Type B pancreatic cell (in vitro differentiated cells): ENCODE measurements around the gene TMEM255B. TPM values are rescaled to one million over a fixed set of nuclear protein-coding genes. Genes with fewer than 3 reads are reported as not detected.
A peak's percentile ranks its signal among the peaks of the same experiment; 100 is the strongest.

ENCODE experiments used
- DNase-seq: peaks from one replicate; pipeline ENCODE4 v3.0.0; 2021; ENCODE audit warnings: mixed read lengths; ENCODE audit not compliant: unreplicated experiment; ENCODE audit errors: extremely low spot score
- H3K27ac Mint-ChIP-seq: 2 replicates; pipeline ENCODE4 v1.8.0; 2021; ENCODE audit warnings: mild to moderate bottlenecking, mixed read lengths
- H3K27me3 Mint-ChIP-seq: 2 replicates; pipeline ENCODE4 v1.8.0; 2021; ENCODE audit warnings: mixed read lengths
- H3K36me3 Mint-ChIP-seq: 2 replicates; pipeline ENCODE4 v1.8.0; 2021; ENCODE audit warnings: mixed read lengths
- H3K4me1 Mint-ChIP-seq: one replicate; pipeline ENCODE4 v1.8.0; 2021; ENCODE audit warnings: mixed read lengths; ENCODE audit not compliant: unreplicated experiment
- H3K4me3 Mint-ChIP-seq: 2 replicates; pipeline ENCODE4 v1.8.0; 2021; ENCODE audit warnings: mild to moderate bottlenecking, mixed read lengths
- H3K9me3 Mint-ChIP-seq: 2 replicates; pipeline ENCODE4 v1.8.0; 2021; ENCODE audit warnings: mixed read lengths
- CTCF ChIP-seq: fragments of 200-600 bp; sonication (generic); conservative IDR thresholded peaks from 2 replicates; pipeline ENCODE4 v1.5.0; 2021; ENCODE audit warnings: antibody characterized with exemption, mild to moderate bottlenecking
- total RNA-seq: library from RNA; stranded (reverse); gene quantifications from 2 replicates; pipeline ENCODE4 v1.2.1, GENCODE V29; 2021; ENCODE audit warnings: low replicate concordance

The TMEM255B gene
- total RNA-seq, 1 donor from 2014 or later: 0.92 TPM

DNA sequence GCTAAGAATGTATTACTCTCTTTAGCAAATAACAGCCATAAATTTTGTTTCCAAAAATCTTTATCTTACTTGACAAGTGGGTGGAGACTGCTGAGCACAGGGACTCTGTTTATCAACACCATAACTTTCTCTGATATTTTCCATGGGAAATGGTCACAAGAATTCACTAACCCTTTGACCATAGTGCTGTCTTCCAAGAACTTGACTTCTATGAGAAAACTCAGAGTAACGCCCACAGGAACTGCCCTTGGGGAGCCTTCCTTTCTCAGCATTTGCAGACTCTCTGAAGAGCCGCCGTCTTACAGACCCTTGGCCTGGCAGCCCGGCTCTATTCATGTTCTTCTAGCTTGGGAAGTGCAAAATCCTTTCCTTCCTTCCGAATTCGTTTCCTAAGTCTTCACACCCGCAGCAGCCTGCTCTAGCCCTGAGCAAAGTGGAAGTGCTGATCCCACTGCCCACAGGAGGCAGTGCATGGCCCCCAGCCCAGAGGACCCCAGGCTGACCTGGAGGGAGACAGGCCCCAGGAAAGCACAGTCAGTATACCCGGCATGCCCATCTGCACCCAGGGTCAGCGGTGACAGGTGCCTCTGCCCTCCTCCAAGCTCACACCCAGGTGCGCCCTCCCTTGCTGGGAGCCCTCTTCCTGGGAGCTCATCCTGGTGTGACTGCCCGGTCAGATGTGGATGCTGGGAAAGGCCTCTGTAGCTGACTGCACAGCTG is 94.7 kb downstream of the TMEM255B start:
- peak; percentile 54 for DNase-seq
- no peak for TF ChIP-seq CTCF
- no peaks in the 10 kb centered on the region for H3K9me3 Mint-ChIP-seq
- peaks cover 7% of the 10 kb centered on the region for H3K36me3 Mint-ChIP-seq
- no peaks in the 10 kb centered on the region for H3K27me3 Mint-ChIP-seq
- H3K4me1 Mint-ChIP-seq: peaks cover 8% of the 10 kb centered on the region
- peak overlapping the region; percentile 58 for H3K27ac Mint-ChIP-seq
- no peak overlapping the region for H3K4me3 Mint-ChIP-seq

- H3K27ac Mint-ChIP-seq: no peak overlapping the region
- H3K4me3 Mint-ChIP-seq: no peak overlapping the region
- peaks cover 14% of the 10 kb centered on the region for H3K36me3 Mint-ChIP-seq
- no peaks in the 10 kb centered on the region for H3K9me3 Mint-ChIP-seq
- peak; percentile 63 for DNase-seq
- H3K27me3 Mint-ChIP-seq: no peaks in the 10 kb centered on the region
- H3K4me1 Mint-ChIP-seq: peaks cover 8% of the 10 kb centered on the region
- no peak for TF ChIP-seq CTCF
These were observed 95.4 kb downstream of the TMEM255B start for GRCh38 chr13:113854238-113855011.

- peaks cover 14% of the 10 kb centered on the region for H3K4me1 Mint-ChIP-seq
- no peak overlapping the region for H3K4me3 Mint-ChIP-seq
- no peaks in the 10 kb centered on the region for H3K9me3 Mint-ChIP-seq
- peaks cover under 1% of the 10 kb centered on the region for H3K27me3 Mint-ChIP-seq
- DNase-seq: peak; percentile 48
- no peak overlapping the region for H3K27ac Mint-ChIP-seq
- peaks cover 15% of the 10 kb centered on the region for H3K36me3 Mint-ChIP-seq
- TF ChIP-seq CTCF: no peak
These were observed 96.2 kb downstream of the TMEM255B start for GRCh38 chr13:113855012-113855921.

DNA sequence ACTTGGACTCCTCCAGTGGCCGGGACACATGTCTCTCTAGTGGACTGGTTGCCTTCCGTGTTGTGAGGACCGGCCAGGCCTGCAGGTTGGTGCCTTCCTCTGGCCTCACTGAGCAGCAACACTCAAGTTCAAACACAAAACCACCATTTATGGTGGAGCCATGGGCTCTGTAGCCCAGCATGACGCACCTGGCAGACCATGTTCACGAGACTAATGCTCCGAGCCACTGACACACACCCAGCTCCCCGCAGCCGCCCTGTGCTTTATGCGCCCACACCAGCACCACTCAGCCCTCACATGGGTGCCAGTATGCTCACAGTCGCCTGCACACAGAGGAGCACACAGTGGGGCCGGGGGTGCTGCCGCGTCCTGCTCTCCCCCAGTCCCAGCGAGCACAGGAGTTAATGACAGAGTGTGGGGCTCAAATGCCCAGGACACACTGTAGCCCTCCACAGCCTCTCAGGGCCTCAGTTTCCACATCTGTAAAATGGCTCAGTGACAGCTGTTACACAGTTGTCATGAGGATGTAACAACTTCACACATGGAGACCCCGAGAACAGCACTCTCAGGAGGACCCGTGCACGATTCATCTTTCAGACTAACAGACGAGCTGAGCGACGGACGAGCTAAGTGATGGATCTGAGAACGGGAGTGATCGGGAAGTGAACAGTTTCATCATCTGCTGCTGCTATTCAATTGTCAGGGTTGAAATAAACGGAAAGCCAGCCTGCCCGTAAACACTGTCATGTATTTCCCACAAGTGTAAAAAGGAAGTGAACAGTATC is 97.1 kb downstream of the TMEM255B start:
- Mint-ChIP-seq H3K27ac (no peak overlapping the region), H3K9me3 (no peaks in the 10 kb centered on the region), H3K36me3 (peaks cover 15% of the 10 kb centered on the region), H3K4me1 (peaks cover 21% of the 10 kb centered on the region), H3K4me3 (no peak overlapping the region), H3K27me3 (peaks cover 2% of the 10 kb centered on the region)
- DNase-seq: peak; percentile 56
- no peak for TF ChIP-seq CTCF

- TF ChIP-seq CTCF: no peak
- Mint-ChIP-seq H3K27me3 (peaks cover 2% of the 10 kb centered on the region), H3K36me3 (peaks cover 15% of the 10 kb centered on the region), H3K4me1 (peaks cover 24% of the 10 kb centered on the region), H3K4me3 (no peak overlapping the region), H3K27ac (no peak overlapping the region), H3K9me3 (no peaks in the 10 kb centered on the region)
- DNase-seq: peak; percentile 52
These were observed 97.7 kb downstream of the TMEM255B start for GRCh38 chr13:113856716-113857065.
